ENCODE measurements around the gene SLC5A6. TPM values are rescaled to one million over a fixed set of nuclear protein-coding genes. Genes with fewer than 3 reads are reported as not detected.

Gene SLC5A6
- total and polyA plus RNA-seq, 2 of the 8 experiments (the other 6 are each of a cell fraction or from before 2014, with no cell fraction given), result 118 to 183 TPM

GRCh38 chr2:27222407-27222806 is 10.3 kb upstream of the SLC5A6 start (continued):
- no peak for TF ChIP-seq SUZ12 (IDR thresholded peaks at IDR 0.05; ENCODE audit: low read length)
- TF ChIP-seq SRF (IDR thresholded peaks at IDR 0.05; ENCODE audit: low read depth, low read length), result no peak
- no peak for TF ChIP-seq SIX5 (IDR thresholded peaks at IDR 0.05; ENCODE audit: low read depth, low read length)
- no peak for TF ChIP-seq E2F6 (IDR thresholded peaks at IDR 0.05)
- no peak for TF ChIP-seq SP2 (IDR thresholded peaks at IDR 0.05; ENCODE audit: low read length)
